ENCODE data around the gene NPR1. TPM values are rescaled to one million over a fixed set of nuclear protein-coding genes. Genes with fewer than 3 reads are reported as not detected.
"Not testable (repeated sequence)": the region's sequence is repeated elsewhere in the genome, so short reads cannot be mapped to it uniquely, and the experiment has no call there.

Gene NPR1
- total and polyA plus RNA-seq, 4 donors, result 16.7 to 98.9 (median 46.8) TPM

GRCh38 chr1:153663211-153663610 lies 15.3 kb upstream of the NPR1 start:
- no peaks in the 10 kb centered on the region for H3K9me3 ChIP-seq (ENCODE audit: control insufficient read depth in 4 of 4, insufficient read depth in 3 of 4, low read length in 3 of 4)
- H3K9ac ChIP-seq (ENCODE audit: insufficient read depth in 1 of 2, low read length in 2 of 2), result no peak overlapping the region
- TF ChIP-seq CTCF (IDR thresholded peaks at IDR 0.05; ENCODE audit: control extremely low read depth, extremely low read depth), result no peak
- ATAC-seq (ENCODE audit: insufficient read depth, low FRiP score), result no peak
- peaks cover 35 to 52% (median 47%) of the 10 kb centered on the region in 4 donors for H3K36me3 ChIP-seq (ENCODE audit: control insufficient read depth in 4 of 4, insufficient read depth in 4 of 4, low read length in 4 of 4)
- H3K4me1 ChIP-seq (ENCODE audit: control insufficient read depth in 5 of 5, insufficient read depth in 5 of 5, low read length in 5 of 5), result peaks cover 0 to 8% (median 4%) of the 10 kb centered on the region in 5 donors
- WGBS, 2 donors, result 67 to 76% methylated on average over 5 of the region's 5 CpGs
- no peak for DNase-seq
- H3K27ac ChIP-seq (ENCODE audit: low read depth in 1 of 2, low read length in 1 of 2), result no peak overlapping the region
- no peak overlapping the region for H3K4me3 ChIP-seq
- no peaks in the 10 kb centered on the region for H3K27me3 ChIP-seq (ENCODE audit: control insufficient read depth in 3 of 3, insufficient read depth in 3 of 3, low read length in 2 of 3)

DNA sequence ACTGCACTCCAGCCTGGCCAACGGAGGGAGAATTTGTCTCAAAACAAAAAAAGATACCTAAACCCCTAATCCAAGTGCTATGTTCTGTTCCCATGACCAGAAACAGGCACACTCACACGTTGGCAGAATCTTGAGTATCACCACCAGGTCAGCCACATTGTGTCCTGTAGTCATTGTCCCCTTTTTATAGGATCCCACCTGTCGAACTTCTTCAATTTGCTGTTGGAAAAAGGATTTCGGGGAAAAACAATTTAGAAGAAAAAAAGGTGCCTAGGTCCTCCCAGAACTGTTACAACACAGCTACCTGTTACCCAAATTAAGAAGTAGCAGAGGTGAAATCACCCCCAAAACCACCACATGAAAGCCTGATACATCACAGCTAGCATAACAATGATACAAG lies 11.0 kb upstream of the NPR1 start:
- TF ChIP-seq CTCF (IDR thresholded peaks at IDR 0.05; ENCODE audit: control extremely low read depth, extremely low read depth), result no peak
- no peak overlapping the region for H3K27ac ChIP-seq (ENCODE audit: low read depth in 1 of 2, low read length in 1 of 2)
- no peak overlapping the region for H3K4me3 ChIP-seq
- DNase-seq, result no peak
- no peaks in the 10 kb centered on the region for H3K27me3 ChIP-seq (ENCODE audit: control insufficient read depth in 3 of 3, insufficient read depth in 3 of 3, low read length in 2 of 3)
- 94 to 95% methylated on average over 4 of the region's 4 CpGs for WGBS, 2 donors
- H3K9ac ChIP-seq (ENCODE audit: insufficient read depth in 1 of 2, low read length in 2 of 2), result no peak overlapping the region
- no peak for ATAC-seq (ENCODE audit: insufficient read depth, low FRiP score)
- H3K36me3 ChIP-seq (ENCODE audit: control insufficient read depth in 4 of 4, insufficient read depth in 4 of 4, low read length in 4 of 4), result peaks cover 37 to 50% (median 40%) of the 10 kb centered on the region in 4 donors
- no peaks in the 10 kb centered on the region for H3K9me3 ChIP-seq (ENCODE audit: control insufficient read depth in 4 of 4, insufficient read depth in 3 of 4, low read length in 3 of 4)
- H3K4me1 ChIP-seq (ENCODE audit: control insufficient read depth in 5 of 5, insufficient read depth in 5 of 5, low read length in 5 of 5), result peaks cover 3 to 14% (median 8%) of the 10 kb centered on the region in 5 donors

DNA sequence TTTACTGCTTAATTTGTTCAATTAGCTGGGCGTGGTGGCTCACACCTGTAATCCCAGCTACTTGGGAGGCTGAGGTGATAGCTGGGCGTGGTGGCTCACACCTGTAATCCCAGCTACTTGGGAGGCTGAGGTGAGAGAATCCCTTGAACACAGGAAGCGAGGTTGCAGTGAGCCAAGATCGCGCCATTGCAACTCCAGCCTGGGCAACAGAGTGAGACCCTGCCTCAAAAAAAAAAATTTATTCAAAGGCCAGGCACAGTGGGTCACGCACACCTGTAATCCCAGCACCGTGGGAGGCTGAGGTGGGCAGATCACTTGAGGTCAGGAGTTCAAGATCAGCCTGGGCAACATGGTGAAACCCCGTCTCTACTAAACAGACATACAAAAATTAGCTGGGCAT lies 9.8 kb upstream of the NPR1 start:
- not testable (repeated sequence) for H3K9me3 ChIP-seq (ENCODE audit: control insufficient read depth in 4 of 4, insufficient read depth in 3 of 4, low read length in 3 of 4); DNase-seq; H3K4me3 ChIP-seq; H3K9ac ChIP-seq (ENCODE audit: insufficient read depth in 1 of 2, low read length in 2 of 2); H3K27ac ChIP-seq (ENCODE audit: low read depth in 1 of 2, low read length in 1 of 2); H3K27me3 ChIP-seq (ENCODE audit: control insufficient read depth in 3 of 3, insufficient read depth in 3 of 3, low read length in 2 of 3); ATAC-seq (ENCODE audit: insufficient read depth, low FRiP score)
- Histone ChIP-seq H3K36me3 (ENCODE audit: control insufficient read depth in 4 of 4, insufficient read depth in 4 of 4, low read length in 4 of 4) (peaks cover 30 to 45% (median 35%) of the 10 kb centered on the region in 4 donors), H3K4me1 (ENCODE audit: control insufficient read depth in 5 of 5, insufficient read depth in 5 of 5, low read length in 5 of 5) (peaks cover 3 to 14% (median 8%) of the 10 kb centered on the region in 5 donors)
- WGBS, 2 donors, result 94 to 96% methylated on average over 8 of the region's 8 CpGs

GRCh38 chr1:153669606-153670005 lies 8.9 kb upstream of the NPR1 start:
- Histone ChIP-seq H3K4me1 (ENCODE audit: control insufficient read depth in 5 of 5, insufficient read depth in 5 of 5, low read length in 5 of 5) (peaks cover 3 to 14% (median 8%) of the 10 kb centered on the region in 5 donors), H3K4me3 (no peak overlapping the region), H3K9me3 (ENCODE audit: control insufficient read depth in 4 of 4, insufficient read depth in 3 of 4, low read length in 3 of 4) (no peaks in the 10 kb centered on the region), H3K36me3 (ENCODE audit: control insufficient read depth in 4 of 4, insufficient read depth in 4 of 4, low read length in 4 of 4) (peaks cover 22 to 36% (median 29%) of the 10 kb centered on the region in 4 donors), H3K27ac (ENCODE audit: low read depth in 1 of 2, low read length in 1 of 2) (no peak overlapping the region), H3K9ac (ENCODE audit: insufficient read depth in 1 of 2, low read length in 2 of 2) (peak overlapping the region; percentile 97 to 98), H3K27me3 (ENCODE audit: control insufficient read depth in 3 of 3, insufficient read depth in 3 of 3, low read length in 2 of 3) (no peaks in the 10 kb centered on the region)
- WGBS, 2 donors, result 82 to 90% methylated on average over 6 of the region's 6 CpGs
- TF ChIP-seq CTCF (IDR thresholded peaks at IDR 0.05; ENCODE audit: control extremely low read depth, extremely low read depth), result no peak
- DNase-seq (no peak), ATAC-seq (ENCODE audit: insufficient read depth, low FRiP score) (no peak)
